H1 (cell line): Measurements from ENCODE around the gene SRF. TPM values are rescaled to one million over a fixed set of nuclear protein-coding genes. Genes with fewer than 3 reads are reported as not detected.

ENCODE experiments used
- CHD2 ChIP-seq: IDR thresholded peaks from 2 replicates; pipeline ENCODE4 v1.6.1; 2012; ENCODE audit warnings: low read length, improper control_type of control experiment
- CTBP2 ChIP-seq: IDR thresholded peaks from 2 replicates; pipeline ENCODE4 v1.7.0; 2011; ENCODE audit warnings: borderline replicate concordance, mild to moderate bottlenecking, moderate library complexity, mixed read lengths, low read length; ENCODE audit not compliant: insufficient read depth, insufficient read length
- HDAC6 ChIP-seq: IDR thresholded peaks from one replicate; pipeline ENCODE4 v1.7.1; 2012; ENCODE audit warnings: low read depth, mild to moderate bottlenecking, inconsistent platforms, low read length, moderate library complexity
- MAFK ChIP-seq: IDR thresholded peaks from 2 replicates; pipeline ENCODE4 v1.6.1; 2012; ENCODE audit warnings: low read depth, mild to moderate bottlenecking, improper control_type of control experiment, low read length
- NANOG ChIP-seq: IDR thresholded peaks from 2 replicates; pipeline ENCODE4 v1.6.1; 2011; ENCODE audit warnings: low read length, low read depth, mild to moderate bottlenecking, inconsistent platforms; ENCODE audit not compliant: insufficient read depth, poor library complexity, severe bottlenecking
- PHF8 ChIP-seq: fragments of 200-600 bp; sonication (generic); conservative IDR thresholded peaks from 2 replicates; pipeline ENCODE4 v1.7.1; 2012; ENCODE audit warnings: low read depth, mild to moderate bottlenecking, inconsistent platforms, low read length, moderate library complexity
- POLR2AphosphoS5 ChIP-seq: IDR thresholded peaks from 2 replicates; pipeline ENCODE4 v1.6.1; 2011; ENCODE audit warnings: low read depth, low read length
- RBBP5 ChIP-seq: IDR thresholded peaks from 2 replicates; pipeline ENCODE4 v1.7.1; 2012; ENCODE audit warnings: low read depth, mild to moderate bottlenecking, inconsistent platforms, low read length, moderate library complexity, borderline replicate concordance
- SP1 ChIP-seq: IDR thresholded peaks from 2 replicates; pipeline ENCODE4 v1.6.1; 2011; ENCODE audit warnings: low read depth, low read length
- TBP ChIP-seq: IDR thresholded peaks from 2 replicates; pipeline ENCODE4 v1.6.1; 2011; ENCODE audit warnings: low read depth, low read length, improper control_type of control experiment
- TEAD4 ChIP-seq: IDR thresholded peaks from 2 replicates; pipeline ENCODE4 v1.6.1; 2012; ENCODE audit warnings: low read depth, low read length, inconsistent platforms, mixed read lengths
- YY1 ChIP-seq: IDR thresholded peaks from 2 replicates; pipeline ENCODE4 v1.6.1; 2011; ENCODE audit warnings: low read depth, mild to moderate bottlenecking, low read length
- polyA plus RNA-seq, 7 experiments: library from polyadenylated mRNA; depleted of rRNA in 3 of 7; stranded (reverse) in 5 of 7; unstranded in 2 of 7; fragments of >200 nt in 5 of 7; fragments of 200-250 nt in 2 of 7; gene quantifications; 1 replicate in 5 of 7; 2 replicates in 1 of 7; 4 replicates in 1 of 7; pipeline versions ENCODE4 v1.2.1 to v1.2.3, GENCODE V29; 2011 to 2013; ENCODE audit warnings: missing spikeins in 2 of 7, mixed read lengths in 2 of 7
- total RNA-seq: library from RNA; stranded (reverse); fragmentation: NEBNext Ultra II Directional; extraction: Animal tissue kit (Norgen Biotek cat#: 25700); gene quantifications from 2 replicates; pipeline ENCODE4 v1.2.1, GENCODE V29; 2021
- TF ChIP-seq, protein P1 (sequence below): fragments of 300-600 bp; sonication (generic); IDR thresholded peaks from 2 replicates; pipeline ENCODE4 v1.7.1; 2012; ENCODE audit warnings: low read length, moderate library complexity, mild to moderate bottlenecking, inconsistent platforms; ENCODE audit not compliant: insufficient replicate concordance

SRF gene
- total and polyA plus RNA-seq, 2 of the 8 experiments (the other 6 are each of a cell fraction or from before 2014, with no cell fraction given) = 49.0 to 69.5 TPM

DNA sequence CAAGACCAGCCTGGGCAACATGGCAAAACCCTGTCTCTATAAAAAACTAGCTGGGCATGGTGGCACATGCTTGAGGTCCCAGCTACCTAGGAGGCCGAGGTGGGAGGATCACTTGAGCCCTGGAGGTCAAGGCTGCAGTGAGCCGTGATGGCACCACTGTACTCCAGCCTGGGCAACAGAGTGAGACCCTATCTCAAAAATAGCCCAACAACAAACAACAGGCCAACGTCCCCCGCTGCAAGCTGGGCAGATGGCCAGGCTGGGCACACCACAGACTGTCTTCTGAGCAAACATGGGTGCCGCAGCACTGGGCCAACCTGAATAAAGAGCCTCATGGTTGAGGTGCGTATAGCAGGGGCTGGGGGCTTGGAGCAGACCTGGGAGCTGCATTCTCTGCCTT lies 46.6 kb upstream of the SRF start (continued):
- TF ChIP-seq, protein P1, sequence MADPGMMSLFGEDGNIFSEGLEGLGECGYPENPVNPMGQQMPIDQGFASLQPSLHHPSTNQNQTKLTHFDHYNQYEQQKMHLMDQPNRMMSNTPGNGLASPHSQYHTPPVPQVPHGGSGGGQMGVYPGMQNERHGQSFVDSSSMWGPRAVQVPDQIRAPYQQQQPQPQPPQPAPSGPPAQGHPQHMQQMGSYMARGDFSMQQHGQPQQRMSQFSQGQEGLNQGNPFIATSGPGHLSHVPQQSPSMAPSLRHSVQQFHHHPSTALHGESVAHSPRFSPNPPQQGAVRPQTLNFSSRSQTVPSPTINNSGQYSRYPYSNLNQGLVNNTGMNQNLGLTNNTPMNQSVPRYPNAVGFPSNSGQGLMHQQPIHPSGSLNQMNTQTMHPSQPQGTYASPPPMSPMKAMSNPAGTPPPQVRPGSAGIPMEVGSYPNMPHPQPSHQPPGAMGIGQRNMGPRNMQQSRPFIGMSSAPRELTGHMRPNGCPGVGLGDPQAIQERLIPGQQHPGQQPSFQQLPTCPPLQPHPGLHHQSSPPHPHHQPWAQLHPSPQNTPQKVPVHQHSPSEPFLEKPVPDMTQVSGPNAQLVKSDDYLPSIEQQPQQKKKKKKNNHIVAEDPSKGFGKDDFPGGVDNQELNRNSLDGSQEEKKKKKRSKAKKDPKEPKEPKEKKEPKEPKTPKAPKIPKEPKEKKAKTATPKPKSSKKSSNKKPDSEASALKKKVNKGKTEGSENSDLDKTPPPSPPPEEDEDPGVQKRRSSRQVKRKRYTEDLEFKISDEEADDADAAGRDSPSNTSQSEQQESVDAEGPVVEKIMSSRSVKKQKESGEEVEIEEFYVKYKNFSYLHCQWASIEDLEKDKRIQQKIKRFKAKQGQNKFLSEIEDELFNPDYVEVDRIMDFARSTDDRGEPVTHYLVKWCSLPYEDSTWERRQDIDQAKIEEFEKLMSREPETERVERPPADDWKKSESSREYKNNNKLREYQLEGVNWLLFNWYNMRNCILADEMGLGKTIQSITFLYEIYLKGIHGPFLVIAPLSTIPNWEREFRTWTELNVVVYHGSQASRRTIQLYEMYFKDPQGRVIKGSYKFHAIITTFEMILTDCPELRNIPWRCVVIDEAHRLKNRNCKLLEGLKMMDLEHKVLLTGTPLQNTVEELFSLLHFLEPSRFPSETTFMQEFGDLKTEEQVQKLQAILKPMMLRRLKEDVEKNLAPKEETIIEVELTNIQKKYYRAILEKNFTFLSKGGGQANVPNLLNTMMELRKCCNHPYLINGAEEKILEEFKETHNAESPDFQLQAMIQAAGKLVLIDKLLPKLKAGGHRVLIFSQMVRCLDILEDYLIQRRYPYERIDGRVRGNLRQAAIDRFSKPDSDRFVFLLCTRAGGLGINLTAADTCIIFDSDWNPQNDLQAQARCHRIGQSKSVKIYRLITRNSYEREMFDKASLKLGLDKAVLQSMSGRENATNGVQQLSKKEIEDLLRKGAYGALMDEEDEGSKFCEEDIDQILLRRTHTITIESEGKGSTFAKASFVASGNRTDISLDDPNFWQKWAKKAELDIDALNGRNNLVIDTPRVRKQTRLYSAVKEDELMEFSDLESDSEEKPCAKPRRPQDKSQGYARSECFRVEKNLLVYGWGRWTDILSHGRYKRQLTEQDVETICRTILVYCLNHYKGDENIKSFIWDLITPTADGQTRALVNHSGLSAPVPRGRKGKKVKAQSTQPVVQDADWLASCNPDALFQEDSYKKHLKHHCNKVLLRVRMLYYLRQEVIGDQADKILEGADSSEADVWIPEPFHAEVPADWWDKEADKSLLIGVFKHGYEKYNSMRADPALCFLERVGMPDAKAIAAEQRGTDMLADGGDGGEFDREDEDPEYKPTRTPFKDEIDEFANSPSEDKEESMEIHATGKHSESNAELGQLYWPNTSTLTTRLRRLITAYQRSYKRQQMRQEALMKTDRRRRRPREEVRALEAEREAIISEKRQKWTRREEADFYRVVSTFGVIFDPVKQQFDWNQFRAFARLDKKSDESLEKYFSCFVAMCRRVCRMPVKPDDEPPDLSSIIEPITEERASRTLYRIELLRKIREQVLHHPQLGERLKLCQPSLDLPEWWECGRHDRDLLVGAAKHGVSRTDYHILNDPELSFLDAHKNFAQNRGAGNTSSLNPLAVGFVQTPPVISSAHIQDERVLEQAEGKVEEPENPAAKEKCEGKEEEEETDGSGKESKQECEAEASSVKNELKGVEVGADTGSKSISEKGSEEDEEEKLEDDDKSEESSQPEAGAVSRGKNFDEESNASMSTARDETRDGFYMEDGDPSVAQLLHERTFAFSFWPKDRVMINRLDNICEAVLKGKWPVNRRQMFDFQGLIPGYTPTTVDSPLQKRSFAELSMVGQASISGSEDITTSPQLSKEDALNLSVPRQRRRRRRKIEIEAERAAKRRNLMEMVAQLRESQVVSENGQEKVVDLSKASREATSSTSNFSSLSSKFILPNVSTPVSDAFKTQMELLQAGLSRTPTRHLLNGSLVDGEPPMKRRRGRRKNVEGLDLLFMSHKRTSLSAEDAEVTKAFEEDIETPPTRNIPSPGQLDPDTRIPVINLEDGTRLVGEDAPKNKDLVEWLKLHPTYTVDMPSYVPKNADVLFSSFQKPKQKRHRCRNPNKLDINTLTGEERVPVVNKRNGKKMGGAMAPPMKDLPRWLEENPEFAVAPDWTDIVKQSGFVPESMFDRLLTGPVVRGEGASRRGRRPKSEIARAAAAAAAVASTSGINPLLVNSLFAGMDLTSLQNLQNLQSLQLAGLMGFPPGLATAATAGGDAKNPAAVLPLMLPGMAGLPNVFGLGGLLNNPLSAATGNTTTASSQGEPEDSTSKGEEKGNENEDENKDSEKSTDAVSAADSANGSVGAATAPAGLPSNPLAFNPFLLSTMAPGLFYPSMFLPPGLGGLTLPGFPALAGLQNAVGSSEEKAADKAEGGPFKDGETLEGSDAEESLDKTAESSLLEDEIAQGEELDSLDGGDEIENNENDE = no peak
- TF ChIP-seq CTBP2 = no peak
- no peak for TF ChIP-seq TBP
- TF ChIP-seq TEAD4 = no peak
- TF ChIP-seq CHD2 = no peak
- TF ChIP-seq YY1 = no peak
- TF ChIP-seq PHF8 = no peak
- no peak for TF ChIP-seq RBBP5
- TF ChIP-seq NANOG = no peak
- TF ChIP-seq HDAC6 = no peak
- TF ChIP-seq POLR2AphosphoS5 = no peak
- TF ChIP-seq SP1 = no peak
- TF ChIP-seq MAFK = no peak
